ENCODE measurements around the gene FRRS1.

- TF ChIP-seq, protein P1, sequence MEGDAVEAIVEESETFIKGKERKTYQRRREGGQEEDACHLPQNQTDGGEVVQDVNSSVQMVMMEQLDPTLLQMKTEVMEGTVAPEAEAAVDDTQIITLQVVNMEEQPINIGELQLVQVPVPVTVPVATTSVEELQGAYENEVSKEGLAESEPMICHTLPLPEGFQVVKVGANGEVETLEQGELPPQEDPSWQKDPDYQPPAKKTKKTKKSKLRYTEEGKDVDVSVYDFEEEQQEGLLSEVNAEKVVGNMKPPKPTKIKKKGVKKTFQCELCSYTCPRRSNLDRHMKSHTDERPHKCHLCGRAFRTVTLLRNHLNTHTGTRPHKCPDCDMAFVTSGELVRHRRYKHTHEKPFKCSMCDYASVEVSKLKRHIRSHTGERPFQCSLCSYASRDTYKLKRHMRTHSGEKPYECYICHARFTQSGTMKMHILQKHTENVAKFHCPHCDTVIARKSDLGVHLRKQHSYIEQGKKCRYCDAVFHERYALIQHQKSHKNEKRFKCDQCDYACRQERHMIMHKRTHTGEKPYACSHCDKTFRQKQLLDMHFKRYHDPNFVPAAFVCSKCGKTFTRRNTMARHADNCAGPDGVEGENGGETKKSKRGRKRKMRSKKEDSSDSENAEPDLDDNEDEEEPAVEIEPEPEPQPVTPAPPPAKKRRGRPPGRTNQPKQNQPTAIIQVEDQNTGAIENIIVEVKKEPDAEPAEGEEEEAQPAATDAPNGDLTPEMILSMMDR (IDR thresholded peaks at IDR 0.05) = no peak
- TF ChIP-seq POLR2A (IDR thresholded peaks at IDR 0.05) = no peak
Observed at GRCh38 chr1:99772809-99773208, 6.4 kb upstream of the FRRS1 start.

Data from adrenal gland (tissue), 5 donors.